GM18508 (cell line): Measurements from ENCODE around the gene POU6F1.
"Not testable (repeated sequence)": the region's sequence is repeated elsewhere in the genome, so short reads cannot be mapped to it uniquely, and the experiment has no call there.

Experiments used
- ATAC-seq: cut with Tn5 transposase; IDR thresholded peaks from one replicate; pipeline ENCODE4 v1.9.1; 2021; ENCODE audit warnings: moderate number of reproducible peaks; ENCODE audit not compliant: insufficient read depth, unreplicated experiment

Gene POU6F1

GRCh38 chr12:51229116-51229809 is 11.4 kb upstream of the POU6F1 start:
- ATAC-seq = no peak

GRCh38 chr12:51227962-51228361 is 10.1 kb upstream of the POU6F1 start:
- ATAC-seq = no peak

- ATAC-seq = not testable (repeated sequence)
Observed at GRCh38 chr12:51227112-51227511, 9.2 kb upstream of the POU6F1 start.

- no peak for ATAC-seq
Observed at GRCh38 chr12:51225771-51226170, 7.9 kb upstream of the POU6F1 start.

GRCh38 chr12:51225234-51225633 is 7.4 kb upstream of the POU6F1 start:
- ATAC-seq = no peak

DNA sequence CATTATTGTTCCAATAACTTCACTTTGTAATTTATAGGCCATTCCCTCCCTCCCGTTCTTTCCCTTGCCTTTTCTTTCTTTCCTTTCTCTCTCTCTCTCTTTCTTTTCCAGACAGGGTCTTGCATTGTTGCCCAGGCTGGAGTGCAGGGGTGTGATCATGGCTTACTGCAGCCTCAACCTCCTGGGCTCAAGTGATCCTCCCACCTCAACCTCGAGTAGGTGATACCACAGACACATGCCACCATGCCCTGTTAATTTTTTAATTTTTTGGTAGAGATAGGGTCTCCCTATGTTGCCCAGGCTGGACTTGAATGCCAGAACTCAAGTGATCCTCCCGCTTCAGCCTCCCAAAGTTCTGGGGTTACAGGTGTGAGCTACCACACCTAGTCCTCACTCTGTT is 6.8 kb upstream of the POU6F1 start:
- ATAC-seq = no peak

DNA sequence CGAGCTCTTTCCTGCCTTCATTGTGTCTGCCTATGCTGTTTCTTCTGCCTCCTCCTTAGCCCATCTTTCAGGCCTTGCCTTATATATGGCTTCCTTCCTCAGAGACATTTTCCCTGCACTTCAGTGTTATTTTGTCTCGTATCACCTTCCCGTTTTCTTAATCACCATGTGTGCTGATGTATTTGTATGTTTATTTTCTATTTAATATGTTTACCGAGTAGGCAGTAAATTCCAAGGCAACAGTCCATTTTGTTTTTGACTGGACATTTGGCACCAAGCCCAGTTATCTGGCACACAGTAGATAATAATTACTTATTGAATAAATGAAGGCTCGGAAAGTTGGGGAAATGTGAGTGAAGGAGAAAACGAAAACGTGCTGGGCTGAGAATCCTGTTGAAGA is 4.6 kb upstream of the POU6F1 start:
- ATAC-seq = no peak

DNA sequence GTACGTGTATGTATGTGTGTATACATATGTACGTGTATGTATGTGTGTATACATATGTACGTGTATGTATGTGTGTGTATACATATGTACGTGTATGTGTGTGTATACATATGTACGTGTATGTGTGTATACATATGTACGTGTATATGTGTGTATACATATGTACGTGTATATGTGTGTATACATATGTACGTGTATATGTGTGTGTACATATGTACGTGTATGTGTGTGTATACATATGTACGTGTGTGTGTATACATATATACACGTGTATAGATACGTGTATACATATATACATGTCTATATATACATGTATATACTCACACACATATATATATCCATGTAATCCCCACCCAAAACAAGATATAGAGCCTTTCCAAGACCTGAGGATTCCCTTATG is 2.0 kb upstream of the POU6F1 start:
- not testable (repeated sequence) for ATAC-seq

GRCh38 chr12:51219322-51219721 is 1.5 kb upstream of the POU6F1 start:
- no peak for ATAC-seq

- no peak for ATAC-seq
Observed at GRCh38 chr12:51218607-51219161, 822 bp upstream of the POU6F1 start.

DNA sequence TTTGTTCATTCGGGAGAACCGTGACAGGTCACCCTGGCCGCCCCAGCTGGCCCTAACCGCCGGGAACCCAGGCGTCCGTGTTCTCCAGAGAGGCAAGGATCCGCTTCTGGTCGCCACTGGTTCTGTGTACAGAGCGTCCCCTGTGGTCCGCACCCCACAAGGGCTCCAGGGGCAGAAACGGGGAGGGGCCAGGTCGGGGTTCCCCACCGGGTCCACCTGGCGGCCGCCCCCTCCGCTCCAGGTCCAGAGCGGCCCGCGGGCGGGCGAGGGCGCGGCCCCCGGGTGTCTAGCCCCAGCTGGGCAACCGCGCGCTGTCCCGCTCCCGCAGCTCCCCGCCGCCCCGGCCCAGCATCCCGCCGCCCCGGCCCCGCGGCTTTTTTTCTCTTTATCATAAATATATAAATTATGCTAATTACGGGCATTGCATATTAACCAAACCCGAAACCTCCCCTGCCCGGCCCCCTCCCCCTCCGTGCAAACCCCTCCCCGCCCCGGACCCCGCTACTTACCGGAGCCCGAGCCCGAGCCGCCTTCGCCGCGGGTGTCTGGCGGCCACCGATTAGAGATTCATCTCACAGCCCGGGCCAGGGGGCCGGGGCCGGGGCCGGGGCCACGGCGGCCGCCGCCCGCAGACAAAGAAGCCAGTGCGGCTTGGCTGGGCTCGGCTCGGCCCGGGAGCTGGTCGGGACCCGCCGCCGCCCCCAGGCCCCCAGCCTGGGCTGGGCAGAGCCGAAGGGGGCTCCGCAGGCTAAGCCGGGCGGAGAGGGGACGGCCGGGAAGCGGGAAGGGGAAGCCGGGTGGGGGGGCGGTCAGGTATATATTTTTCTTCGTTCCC is 512 bp downstream of the POU6F1 start:
- no peak for ATAC-seq

- no peak for ATAC-seq
Observed at GRCh38 chr12:51216642-51217041, 1.2 kb downstream of the POU6F1 start.

DNA sequence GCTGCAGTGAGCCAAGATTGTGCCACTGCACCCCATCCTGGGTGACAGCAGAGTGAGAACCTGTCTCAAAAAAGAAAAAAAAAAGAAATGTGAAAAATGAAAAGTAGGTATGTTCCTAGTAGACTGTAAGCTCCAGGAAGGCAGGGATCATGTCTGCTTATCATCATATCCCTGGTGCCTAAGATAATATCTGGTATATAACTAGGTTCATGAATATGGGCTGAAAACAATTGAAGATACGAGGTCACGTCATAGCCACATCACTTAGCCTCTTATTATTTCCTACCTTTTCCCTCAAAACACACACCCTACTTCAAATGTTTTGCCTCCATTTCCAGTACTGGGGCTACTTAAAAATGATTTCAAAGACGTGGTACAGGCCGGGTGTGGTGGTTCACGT is 3.0 kb downstream of the POU6F1 start:
- no peak for ATAC-seq

- no peak for ATAC-seq
Observed at GRCh38 chr12:51210690-51211395, 7.0 kb downstream of the POU6F1 start.

DNA sequence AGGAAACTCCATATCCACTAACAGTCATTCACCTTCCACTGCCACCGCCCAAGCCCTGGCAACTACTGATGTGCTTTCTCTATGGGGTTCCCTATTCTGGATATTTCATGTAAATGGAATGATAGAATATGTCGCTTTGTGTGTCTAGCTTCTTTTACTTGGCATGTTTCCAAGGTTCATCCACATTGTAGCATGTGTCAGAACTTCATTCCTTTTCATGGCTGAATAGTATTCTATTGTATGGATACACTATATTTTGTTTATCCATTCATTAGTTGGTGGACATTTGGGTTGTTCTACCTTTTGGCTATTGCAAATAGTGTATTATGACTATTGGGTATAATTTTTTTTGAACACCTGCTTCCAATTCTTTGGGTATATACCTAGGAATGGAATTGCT is 8.6 kb downstream of the POU6F1 start:
- ATAC-seq = no peak

DNA sequence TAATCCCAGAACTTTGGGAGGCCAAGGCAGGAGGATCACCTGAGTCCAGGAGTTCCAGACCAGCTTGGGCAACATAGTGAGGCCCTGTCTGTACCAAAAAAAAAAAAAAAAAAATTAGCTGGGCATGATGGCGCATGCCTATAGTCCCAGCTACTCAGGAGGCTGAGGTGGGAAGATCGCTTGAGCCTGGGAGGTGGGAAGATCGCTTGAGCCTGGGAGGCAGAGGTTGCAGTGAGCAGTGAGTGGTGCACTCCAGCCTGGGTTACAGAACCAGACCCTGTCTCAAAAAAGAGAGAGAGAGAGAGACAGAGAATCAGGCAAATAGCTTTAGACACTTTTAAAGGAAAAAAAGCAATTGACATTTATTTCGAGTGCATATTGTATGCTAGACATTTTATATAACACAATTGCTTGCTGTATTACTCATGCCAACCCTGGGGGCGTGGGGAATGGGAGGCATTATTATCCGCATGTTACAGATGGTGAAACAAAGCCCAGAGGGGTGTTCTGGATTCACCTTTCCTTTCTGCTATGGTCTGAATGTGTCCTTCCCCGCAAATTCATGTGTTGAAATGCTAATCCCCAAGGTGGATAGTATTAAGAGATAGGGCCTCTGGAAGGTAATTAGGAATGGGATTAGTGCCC is 9.7 kb downstream of the POU6F1 start:
- ATAC-seq = no peak

GRCh38 chr12:51205350-51205749 is 12.5 kb downstream of the POU6F1 start:
- ATAC-seq = no peak

- no peak for ATAC-seq
Observed at GRCh38 chr12:51202718-51203117, 15.1 kb downstream of the POU6F1 start.

GRCh38 chr12:51200806-51201205 is 17.1 kb downstream of the POU6F1 start:
- no peak for ATAC-seq

- ATAC-seq = no peak
Observed at GRCh38 chr12:51200156-51200555, 17.7 kb downstream of the POU6F1 start.
